Lower lobe of right lung (tissue), 2 donors: ENCODE measurements around the gene CTBP1. TPM values are rescaled to one million over a fixed set of nuclear protein-coding genes. Genes with fewer than 3 reads are reported as not detected.

Experiments used
- ATAC-seq, 2 donors: fragments of 200-7000 bp; cut with Tn5 transposase; one replicate each; pipeline ENCODE4 v1.9.1; 2020 to 2022; ENCODE audit warnings: mild to moderate bottlenecking in 2 of 2, moderate library complexity in 2 of 2
- DNase-seq: peaks from one replicate; pipeline ENCODE4 v3.0.0-alpha.2; 2020
- H3K27ac ChIP-seq: fragments of 200-600 bp; one replicate; pipeline ENCODE4 v1.8.0; 2022
- H3K27me3 ChIP-seq: fragments of 200-600 bp; one replicate; pipeline ENCODE4 v1.8.0; 2022; ENCODE audit warnings: low read depth
- H3K36me3 ChIP-seq: fragments of 200-600 bp; one replicate; pipeline ENCODE4 v1.8.0; 2022; ENCODE audit warnings: mild to moderate bottlenecking
- H3K4me1 ChIP-seq: fragments of 200-600 bp; one replicate; pipeline ENCODE4 v1.8.0; 2022
- H3K4me3 ChIP-seq: fragments of 200-600 bp; one replicate; pipeline ENCODE4 v1.8.0; 2022; ENCODE audit warnings: mild to moderate bottlenecking
- H3K9me3 ChIP-seq: fragments of 200-600 bp; one replicate; pipeline ENCODE4 v1.8.0; 2022
- intact Hi-C: fragments of 100-400 bp; cut with DNase I; formaldehyde crosslinking; loops from one replicate; pipeline ENCODE4 v1.11.0; 2022
- total RNA-seq: library from RNA; stranded (reverse); fragmentation: NEBNext Ultra II Directional; extraction: Animal tissue kit (Norgen Biotek cat#: 25700); gene quantifications from one replicate; pipeline ENCODE4 v1.2.1, GENCODE V29; 2021
- TF ChIP-seq, protein P1 (sequence below): fragments of 200-600 bp; IDR thresholded peaks from one replicate; pipeline ENCODE4 v1.8.0; 2022; ENCODE audit warnings: antibody characterized with exemption, mild to moderate bottlenecking
- donor health status: DM: no; HTN: yes; CAD: no; lungs with severe emphysema.

The CTBP1 gene
- total RNA-seq, 1 donor from 2014 or later: 165 TPM

DNA sequence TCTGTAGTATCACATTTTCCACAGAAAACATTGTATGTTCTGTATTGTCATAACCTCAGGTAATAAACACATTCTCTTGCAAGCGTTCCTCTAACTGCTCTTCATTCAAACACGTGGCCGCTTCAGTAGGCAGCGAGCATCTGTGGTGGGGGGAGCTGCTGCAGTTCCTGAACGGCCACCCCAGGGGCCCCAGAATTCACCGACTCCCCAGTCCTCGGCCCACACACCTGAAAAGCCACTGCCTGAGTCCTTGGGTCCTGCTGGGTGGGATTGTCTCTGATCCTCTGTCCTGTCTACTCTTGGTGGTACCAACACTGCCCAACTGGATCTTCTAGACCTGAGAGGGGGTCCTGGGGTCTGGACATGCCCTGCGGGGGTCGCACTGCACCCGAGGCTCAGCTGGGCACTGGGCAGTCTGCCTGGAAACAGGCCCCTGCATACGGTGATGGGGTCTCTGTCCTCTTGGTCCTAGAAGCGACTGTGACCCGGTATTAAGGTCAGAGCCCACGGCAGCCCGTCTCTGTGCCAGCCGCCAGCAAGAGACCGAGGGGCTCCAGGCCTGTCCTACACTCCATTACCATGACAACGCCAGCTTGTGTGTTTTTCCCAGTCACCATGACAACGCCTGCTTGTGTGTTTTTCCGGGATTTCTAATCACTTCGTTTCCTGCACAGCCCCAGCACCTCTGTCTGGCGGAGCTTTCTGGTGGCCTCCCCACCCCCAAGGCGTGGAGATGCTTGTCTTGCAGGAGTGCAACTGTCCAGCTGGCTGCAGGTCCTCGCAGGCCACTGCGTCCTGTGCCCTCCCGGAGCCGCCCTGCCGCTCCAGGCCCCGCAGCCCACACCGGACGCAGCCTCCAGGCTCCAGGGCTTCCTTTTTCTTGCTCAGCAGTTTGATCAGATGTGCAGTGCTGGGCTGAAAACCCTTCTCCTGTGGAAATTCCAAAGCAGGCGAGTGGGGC lies 16.0 kb downstream of the CTBP1 start:
- Histone ChIP-seq H3K4me3 (no peak overlapping the region), H3K36me3 (peaks cover 87% of the 10 kb centered on the region), H3K9me3 (no peaks in the 10 kb centered on the region), H3K27me3 (no peaks in the 10 kb centered on the region), H3K27ac (peak overlapping the region; percentile 74), H3K4me1 (peaks cover 25% of the 10 kb centered on the region)
- ATAC-seq (peak; percentile 44 to 45), DNase-seq (peak; percentile 45)
- intact Hi-C loops: no loop called here
- TF ChIP-seq, protein P1, sequence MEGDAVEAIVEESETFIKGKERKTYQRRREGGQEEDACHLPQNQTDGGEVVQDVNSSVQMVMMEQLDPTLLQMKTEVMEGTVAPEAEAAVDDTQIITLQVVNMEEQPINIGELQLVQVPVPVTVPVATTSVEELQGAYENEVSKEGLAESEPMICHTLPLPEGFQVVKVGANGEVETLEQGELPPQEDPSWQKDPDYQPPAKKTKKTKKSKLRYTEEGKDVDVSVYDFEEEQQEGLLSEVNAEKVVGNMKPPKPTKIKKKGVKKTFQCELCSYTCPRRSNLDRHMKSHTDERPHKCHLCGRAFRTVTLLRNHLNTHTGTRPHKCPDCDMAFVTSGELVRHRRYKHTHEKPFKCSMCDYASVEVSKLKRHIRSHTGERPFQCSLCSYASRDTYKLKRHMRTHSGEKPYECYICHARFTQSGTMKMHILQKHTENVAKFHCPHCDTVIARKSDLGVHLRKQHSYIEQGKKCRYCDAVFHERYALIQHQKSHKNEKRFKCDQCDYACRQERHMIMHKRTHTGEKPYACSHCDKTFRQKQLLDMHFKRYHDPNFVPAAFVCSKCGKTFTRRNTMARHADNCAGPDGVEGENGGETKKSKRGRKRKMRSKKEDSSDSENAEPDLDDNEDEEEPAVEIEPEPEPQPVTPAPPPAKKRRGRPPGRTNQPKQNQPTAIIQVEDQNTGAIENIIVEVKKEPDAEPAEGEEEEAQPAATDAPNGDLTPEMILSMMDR: no peak

DNA sequence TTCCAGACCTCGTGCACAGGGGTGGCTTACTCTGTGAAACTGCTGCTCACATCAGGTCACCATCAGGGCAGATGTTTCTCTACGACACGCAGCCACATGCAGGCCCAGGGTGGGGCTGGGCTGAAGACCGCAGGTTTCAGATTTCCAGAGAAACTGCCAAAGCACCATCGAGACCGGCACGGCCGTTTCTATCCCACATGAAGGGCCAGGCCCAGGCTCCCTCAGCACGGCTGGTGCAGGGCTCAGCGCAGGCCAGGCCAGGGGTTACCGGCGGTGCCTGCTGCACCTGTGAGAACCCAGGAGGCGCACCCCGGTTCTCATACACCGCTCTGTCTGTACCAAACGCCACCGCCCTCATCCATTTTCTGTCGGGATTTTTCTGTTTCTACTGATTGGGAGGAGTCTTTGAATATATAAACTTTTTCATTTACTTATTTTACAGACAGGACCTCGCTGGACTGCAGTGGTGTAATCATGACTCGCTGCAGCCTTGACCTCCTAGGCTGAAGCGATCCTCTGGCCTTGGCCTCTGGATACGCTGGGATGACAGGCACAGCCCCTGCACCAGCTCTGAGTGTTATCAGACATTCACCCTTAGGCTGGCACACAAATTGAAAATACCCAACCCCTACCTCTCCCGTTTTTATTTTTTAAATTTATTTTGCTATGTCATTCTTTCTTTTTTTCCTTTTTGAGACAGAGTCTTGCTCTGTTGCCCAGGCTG lies 17.1 kb downstream of the CTBP1 start:
- Histone ChIP-seq H3K4me1 (peaks cover 25% of the 10 kb centered on the region), H3K27me3 (no peaks in the 10 kb centered on the region), H3K27ac (no peak overlapping the region), H3K9me3 (no peaks in the 10 kb centered on the region), H3K4me3 (no peak overlapping the region), H3K36me3 (peaks cover 95% of the 10 kb centered on the region)
- ATAC-seq: no peak
- no peak for DNase-seq
- TF ChIP-seq, protein P1: no peak
- intact Hi-C loops: no loop called here

DNA sequence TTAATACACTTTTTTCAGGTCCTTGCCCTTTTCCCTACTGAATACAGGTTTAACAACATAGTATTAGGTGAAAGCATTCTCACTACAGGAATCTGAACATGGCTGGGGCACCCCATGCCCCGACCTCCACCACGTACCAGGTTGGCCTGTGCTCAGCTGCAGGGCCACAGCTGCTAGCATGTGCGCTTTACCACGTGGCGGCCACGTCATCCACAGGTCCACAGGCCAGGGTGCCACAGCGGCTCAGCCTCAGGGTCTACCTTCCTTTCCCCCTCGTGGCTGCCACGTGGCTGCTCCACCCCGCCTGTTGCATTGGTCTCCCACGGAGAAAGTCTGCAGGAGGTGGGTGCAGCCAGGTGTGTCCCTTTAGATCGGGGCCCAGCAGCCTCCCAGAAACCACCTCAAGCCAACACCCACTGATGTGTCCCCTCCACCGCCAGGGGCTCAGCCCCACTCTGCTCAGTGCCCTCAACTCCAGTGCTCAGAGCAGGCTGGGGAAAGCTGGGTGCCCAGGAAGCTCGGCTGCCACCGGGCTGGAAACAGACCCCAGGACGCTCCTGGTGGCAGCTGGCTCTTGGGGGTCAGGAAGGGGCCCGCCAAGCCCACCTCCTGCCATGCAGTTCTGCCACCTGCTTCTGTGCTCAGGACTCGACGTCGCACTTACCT lies 17.8 kb downstream of the CTBP1 start:
- Histone ChIP-seq H3K9me3 (no peaks in the 10 kb centered on the region), H3K36me3 (peaks cover 99% of the 10 kb centered on the region), H3K4me1 (peaks cover 30% of the 10 kb centered on the region), H3K27me3 (no peaks in the 10 kb centered on the region), H3K27ac (no peak overlapping the region), H3K4me3 (no peak overlapping the region)
- intact Hi-C loops: no loop called here
- ATAC-seq (no peak), DNase-seq (no peak)
- TF ChIP-seq, protein P1: no peak

DNA sequence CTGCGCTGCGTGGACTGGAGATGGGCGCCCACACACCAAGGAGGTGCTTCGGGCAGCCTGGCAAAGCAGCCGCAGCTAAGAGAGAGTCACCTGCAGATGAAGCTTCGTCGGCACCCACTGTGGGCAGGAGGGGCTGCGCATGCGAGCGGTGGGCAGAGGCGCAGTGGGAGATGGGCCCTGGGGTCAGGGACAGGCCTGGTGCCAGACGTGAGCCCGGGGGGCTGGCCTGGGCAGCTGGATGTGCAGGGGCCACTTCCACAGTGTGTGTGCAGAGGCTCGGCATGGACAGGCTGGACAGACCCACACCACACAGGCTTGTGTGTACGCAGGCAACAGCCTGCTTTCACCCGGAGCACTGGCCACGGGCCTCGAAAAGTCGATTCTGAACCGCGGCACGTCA lies 18.6 kb downstream of the CTBP1 start:
- Histone ChIP-seq H3K4me3 (no peak overlapping the region), H3K36me3 (peaks cover 99% of the 10 kb centered on the region), H3K9me3 (no peaks in the 10 kb centered on the region), H3K27ac (no peak overlapping the region), H3K27me3 (no peaks in the 10 kb centered on the region), H3K4me1 (peaks cover 31% of the 10 kb centered on the region)
- ATAC-seq (no peak), DNase-seq (no peak)
- TF ChIP-seq, protein P1: no peak
- intact Hi-C loops: no loop called here

DNA sequence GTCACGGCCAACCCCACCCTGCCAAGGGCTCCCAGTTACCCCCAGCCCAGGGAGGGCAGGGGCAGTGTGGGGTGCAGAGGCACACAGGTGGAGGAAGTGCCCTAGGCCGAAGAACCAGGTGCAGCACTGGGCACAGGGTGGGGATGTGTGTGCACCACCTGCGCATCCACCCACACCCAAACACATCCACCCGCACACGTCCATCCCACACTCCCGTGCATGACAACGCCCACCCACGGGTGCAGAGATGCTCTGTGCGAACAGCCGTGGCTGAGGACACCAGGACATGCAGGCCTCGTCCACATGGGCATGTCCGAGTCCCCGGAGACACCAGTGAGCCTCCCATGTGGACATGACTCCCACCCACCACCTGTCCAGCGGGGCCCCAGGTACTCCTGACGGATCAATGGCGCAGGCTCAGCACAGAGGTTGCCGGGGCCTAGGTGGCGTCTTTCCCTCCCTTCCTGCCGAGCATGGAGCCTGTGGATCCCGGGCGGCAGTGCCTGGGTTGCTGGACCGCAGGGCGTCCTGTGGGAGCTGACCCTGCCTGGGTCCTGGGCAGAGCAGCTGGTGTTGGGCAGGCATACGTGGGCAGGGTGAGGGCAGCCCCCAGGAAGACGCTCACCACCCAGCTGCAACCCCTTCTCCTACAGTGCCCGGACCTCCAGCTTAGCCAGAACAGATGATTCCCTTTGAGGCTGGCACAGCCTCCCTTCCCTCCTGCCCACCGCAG lies 19.6 kb downstream of the CTBP1 start:
- intact Hi-C loops: no loop called here
- ATAC-seq (no peak), DNase-seq (no peak)
- H3K27me3 ChIP-seq: no peaks in the 10 kb centered on the region
- H3K4me3 ChIP-seq: no peak overlapping the region
- peaks cover 23% of the 10 kb centered on the region for H3K4me1 ChIP-seq
- no peak overlapping the region for H3K27ac ChIP-seq
- H3K36me3 ChIP-seq: peaks cover 99% of the 10 kb centered on the region
- H3K9me3 ChIP-seq: no peaks in the 10 kb centered on the region
- TF ChIP-seq, protein P1: no peak
